Measurements from ENCODE around the gene CDIPT. TPM values are rescaled to one million over a fixed set of nuclear protein-coding genes. Genes with fewer than 3 reads are reported as not detected.
"Not testable (repeated sequence)": the region's sequence is repeated elsewhere in the genome, so short reads cannot be mapped to it uniquely, and the experiment has no call there.

CDIPT gene
- total RNA-seq, 1 donor from 2014 or later, result 83.3 TPM

DNA sequence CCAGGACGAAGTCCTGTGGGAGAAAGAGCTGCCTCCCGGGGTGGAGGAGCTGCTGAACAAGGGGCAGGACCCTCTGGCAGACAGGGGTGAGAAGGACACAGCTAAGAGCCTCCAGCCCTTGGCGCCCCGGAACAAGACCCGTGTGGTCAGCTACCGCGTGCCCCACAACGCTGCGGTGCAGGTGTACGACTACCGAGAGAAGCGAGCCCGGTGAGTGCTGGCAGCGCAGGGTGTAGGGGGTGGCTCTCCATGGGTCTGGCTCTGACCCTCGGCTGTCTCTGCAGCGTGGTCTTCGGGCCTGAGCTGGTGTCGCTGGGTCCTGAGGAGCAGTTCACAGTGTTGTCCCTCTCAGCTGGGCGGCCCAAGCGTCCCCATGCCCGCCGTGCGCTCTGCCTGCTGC is 21.4 kb downstream of the CDIPT start:
- H3K4me3 ChIP-seq (ENCODE audit: low read depth, low read length), result no peak overlapping the region
- DNase-seq (ENCODE audit: low read depth), result no peak
- TF ChIP-seq, protein P1, sequence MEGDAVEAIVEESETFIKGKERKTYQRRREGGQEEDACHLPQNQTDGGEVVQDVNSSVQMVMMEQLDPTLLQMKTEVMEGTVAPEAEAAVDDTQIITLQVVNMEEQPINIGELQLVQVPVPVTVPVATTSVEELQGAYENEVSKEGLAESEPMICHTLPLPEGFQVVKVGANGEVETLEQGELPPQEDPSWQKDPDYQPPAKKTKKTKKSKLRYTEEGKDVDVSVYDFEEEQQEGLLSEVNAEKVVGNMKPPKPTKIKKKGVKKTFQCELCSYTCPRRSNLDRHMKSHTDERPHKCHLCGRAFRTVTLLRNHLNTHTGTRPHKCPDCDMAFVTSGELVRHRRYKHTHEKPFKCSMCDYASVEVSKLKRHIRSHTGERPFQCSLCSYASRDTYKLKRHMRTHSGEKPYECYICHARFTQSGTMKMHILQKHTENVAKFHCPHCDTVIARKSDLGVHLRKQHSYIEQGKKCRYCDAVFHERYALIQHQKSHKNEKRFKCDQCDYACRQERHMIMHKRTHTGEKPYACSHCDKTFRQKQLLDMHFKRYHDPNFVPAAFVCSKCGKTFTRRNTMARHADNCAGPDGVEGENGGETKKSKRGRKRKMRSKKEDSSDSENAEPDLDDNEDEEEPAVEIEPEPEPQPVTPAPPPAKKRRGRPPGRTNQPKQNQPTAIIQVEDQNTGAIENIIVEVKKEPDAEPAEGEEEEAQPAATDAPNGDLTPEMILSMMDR (conservative IDR thresholded peaks at IDR 0.05; ENCODE audit: low read depth, low read length), result no peak

DNA sequence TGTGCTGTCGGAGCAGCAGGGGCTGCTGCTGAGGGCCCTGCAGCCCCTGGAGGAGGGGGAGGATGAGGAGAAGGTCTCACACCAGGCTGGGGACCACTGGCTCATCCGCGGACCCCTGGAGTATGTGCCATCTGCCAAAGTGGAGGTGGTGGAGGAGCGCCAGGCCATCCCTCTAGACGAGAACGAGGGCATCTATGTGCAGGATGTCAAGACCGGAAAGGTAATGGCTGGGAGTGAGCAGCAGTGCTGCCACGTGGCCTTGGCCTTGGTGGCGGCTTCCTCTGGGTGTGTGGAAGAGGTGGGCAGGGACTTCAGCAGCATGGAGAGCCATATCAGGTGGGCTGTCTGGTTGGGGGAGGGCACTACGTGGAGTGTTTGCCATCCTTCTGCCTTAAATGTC is 22.8 kb downstream of the CDIPT start:
- no peak overlapping the region for H3K4me3 ChIP-seq (ENCODE audit: low read depth, low read length)
- TF ChIP-seq, protein P1 (conservative IDR thresholded peaks at IDR 0.05; ENCODE audit: low read depth, low read length), result no peak
- no peak for DNase-seq (ENCODE audit: low read depth)

DNA sequence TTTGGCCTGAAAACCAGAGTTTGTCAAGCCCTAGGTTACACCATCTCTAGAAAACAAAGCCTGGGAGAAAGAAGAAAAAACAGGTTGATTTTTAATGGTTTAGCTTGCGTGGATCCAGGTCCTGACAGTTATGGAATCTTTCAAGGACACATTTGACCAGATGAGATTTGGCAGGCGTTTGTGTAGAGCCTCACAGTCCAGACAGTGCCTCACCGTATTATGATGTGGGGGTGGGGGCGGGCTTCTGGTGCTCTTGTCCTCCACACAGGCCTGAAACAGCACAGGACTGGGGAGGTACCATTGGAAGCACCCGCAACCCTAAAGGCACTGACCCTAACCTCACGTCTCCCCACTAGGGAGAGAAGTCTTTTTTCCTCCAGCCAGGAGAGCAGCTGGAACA is 23.2 kb downstream of the CDIPT start:
- no peak overlapping the region for H3K4me3 ChIP-seq (ENCODE audit: low read depth, low read length)
- TF ChIP-seq, protein P1 (conservative IDR thresholded peaks at IDR 0.05; ENCODE audit: low read depth, low read length), result no peak
- DNase-seq (ENCODE audit: low read depth), result no peak

DNA sequence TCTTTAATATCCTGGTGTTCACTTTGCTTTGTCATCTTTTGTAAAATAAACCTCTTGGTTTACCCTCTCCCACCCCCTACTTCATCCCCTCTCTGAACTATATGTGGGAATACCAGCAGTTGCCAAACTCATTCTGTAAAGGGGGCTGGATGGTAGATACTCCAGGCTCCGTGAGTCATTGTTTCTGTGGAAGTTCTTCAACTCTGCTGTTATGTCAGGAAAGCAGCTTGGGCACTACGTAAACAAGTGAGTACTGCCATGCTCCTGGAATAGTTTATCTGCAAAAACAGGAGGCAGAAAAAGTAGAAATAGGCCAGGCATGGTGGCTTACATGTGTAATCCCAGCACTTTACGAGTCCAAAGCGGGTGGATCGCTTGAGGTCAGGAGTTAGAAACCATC is 25.2 kb downstream of the CDIPT start:
- DNase-seq (ENCODE audit: low read depth), result no peak
- TF ChIP-seq, protein P1 (conservative IDR thresholded peaks at IDR 0.05; ENCODE audit: low read depth, low read length), result no peak
- H3K4me3 ChIP-seq (ENCODE audit: low read depth, low read length), result no peak overlapping the region

DNA sequence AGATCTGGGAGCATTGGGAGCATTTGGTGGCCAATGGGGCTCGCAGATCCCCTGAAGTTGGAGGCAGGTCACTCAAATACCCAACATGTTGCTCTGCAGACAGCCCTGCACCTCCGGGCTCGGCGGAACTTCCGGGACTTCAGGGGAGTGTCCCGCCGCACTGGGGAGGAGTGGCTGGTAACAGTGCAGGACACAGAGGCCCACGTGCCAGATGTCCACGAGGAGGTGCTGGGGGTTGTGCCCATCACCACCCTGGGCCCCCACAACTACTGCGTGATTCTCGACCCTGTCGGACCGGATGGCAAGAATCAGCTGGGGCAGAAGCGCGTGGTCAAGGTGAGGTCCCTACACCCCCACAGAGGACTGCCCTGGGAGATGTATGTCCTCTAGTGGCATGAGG is 26.4 kb downstream of the CDIPT start:
- TF ChIP-seq, protein P1 (conservative IDR thresholded peaks at IDR 0.05; ENCODE audit: low read depth, low read length), result no peak
- H3K4me3 ChIP-seq (ENCODE audit: low read depth, low read length), result no peak overlapping the region
- DNase-seq (ENCODE audit: low read depth), result no peak

DNA sequence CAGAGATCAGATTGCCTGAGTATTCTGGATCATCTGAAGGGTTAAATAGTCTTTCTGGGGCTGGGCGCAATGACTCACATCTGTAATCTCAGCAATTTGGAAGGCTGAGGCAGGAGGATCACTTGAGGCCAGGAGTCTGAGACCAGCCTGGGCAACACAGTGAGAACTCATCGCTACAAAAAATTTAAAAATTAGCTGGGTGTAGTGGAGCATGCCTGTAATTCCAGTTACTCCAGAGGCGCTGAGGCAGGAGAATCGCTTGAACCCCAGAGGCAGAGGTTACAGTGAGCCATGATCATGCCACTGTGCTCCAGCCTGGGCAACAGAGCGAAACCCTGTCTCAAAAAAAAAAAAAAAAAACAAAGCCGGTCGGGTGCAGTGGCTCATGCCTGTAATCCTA is 27.1 kb downstream of the CDIPT start:
- H3K4me3 ChIP-seq (ENCODE audit: low read depth, low read length), result no peak overlapping the region
- DNase-seq (ENCODE audit: low read depth), result no peak
- TF ChIP-seq, protein P1 (conservative IDR thresholded peaks at IDR 0.05; ENCODE audit: low read depth, low read length), result no peak

DNA sequence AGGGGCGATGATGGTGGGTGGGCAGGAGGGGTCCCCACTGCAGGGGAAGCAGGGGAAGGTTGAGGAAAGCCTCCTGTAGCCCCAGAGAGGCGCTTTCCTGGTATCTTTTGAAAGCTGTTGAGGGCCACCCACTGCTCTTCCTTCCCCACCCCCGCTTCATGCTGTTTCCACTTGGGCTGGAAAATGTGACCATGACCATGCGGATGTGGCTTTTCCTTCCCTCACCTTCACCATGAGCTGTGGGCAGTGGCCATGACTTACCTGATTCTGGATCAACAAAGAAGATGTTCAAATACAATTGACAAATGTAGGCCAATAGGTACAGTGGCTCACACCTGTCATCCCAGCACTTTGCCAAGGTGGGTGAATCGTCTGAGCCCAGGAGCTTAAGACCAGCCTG is 28.9 kb downstream of the CDIPT start:
- DNase-seq (ENCODE audit: low read depth), result no peak
- TF ChIP-seq, protein P1 (conservative IDR thresholded peaks at IDR 0.05; ENCODE audit: low read depth, low read length), result no peak

DNA sequence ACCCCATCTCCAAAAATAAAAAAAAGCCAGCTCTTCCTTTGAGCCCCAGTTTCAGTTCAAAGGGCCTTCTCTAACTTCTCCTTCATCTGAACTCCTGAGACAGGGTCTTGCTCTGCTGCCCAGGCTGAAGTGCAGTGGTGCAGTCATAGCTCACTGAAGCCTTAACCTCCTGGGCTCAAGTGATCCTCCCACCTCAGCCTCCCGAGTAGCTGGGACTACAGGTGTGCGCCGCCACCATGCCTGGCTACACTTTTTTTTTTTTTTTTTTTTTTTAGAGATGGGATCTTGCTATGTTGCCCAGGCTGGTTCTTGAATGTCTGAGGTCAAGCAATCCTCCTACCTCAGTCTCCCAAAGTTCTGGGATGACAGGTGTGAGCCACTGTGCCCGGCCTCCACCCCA is 29.8 kb downstream of the CDIPT start:
- not testable (repeated sequence) for DNase-seq (ENCODE audit: low read depth); H3K4me3 ChIP-seq (ENCODE audit: low read depth, low read length)

More for the DNA sequence above, 28.9 kb downstream of the CDIPT start:
- no peak overlapping the region for H3K4me3 ChIP-seq (ENCODE audit: low read depth, low read length)

Measured in epithelial cell of proximal tubule (primary cell).